Neural crest cell (in vitro differentiated cells): ENCODE data around the gene LPIN2. TPM values are rescaled to one million over a fixed set of nuclear protein-coding genes. Genes with fewer than 3 reads are reported as not detected.
"Not testable (repeated sequence)": the region's sequence is repeated elsewhere in the genome, so short reads cannot be mapped to it uniquely, and the experiment has no call there.

Source experiments
- DNase-seq: peaks from one replicate; pipeline ENCODE4 v3.0.0; 2021; ENCODE audit warnings: low read depth, mixed read lengths, low spot score
- H3K27ac Mint-ChIP-seq: one replicate; pipeline ENCODE4 v1.8.0; 2021; ENCODE audit warnings: mild to moderate bottlenecking, mixed read lengths; ENCODE audit not compliant: unreplicated experiment
- H3K27me3 Mint-ChIP-seq: 2 replicates; pipeline ENCODE4 v1.8.0; 2021; ENCODE audit warnings: low read depth, mild to moderate bottlenecking, mixed read lengths
- H3K36me3 Mint-ChIP-seq: 2 replicates; pipeline ENCODE4 v1.8.0; 2021; ENCODE audit warnings: low read depth, mild to moderate bottlenecking, mixed read lengths
- H3K4me1 Mint-ChIP-seq: 2 replicates; pipeline ENCODE4 v1.8.0; 2021; ENCODE audit warnings: mixed read lengths
- H3K4me3 Mint-ChIP-seq: one replicate; pipeline ENCODE4 v1.8.0; 2021; ENCODE audit warnings: mild to moderate bottlenecking, mixed read lengths
- H3K9me3 Mint-ChIP-seq: 2 replicates; pipeline ENCODE4 v1.8.0; 2021; ENCODE audit warnings: mixed read lengths
- CTCF ChIP-seq: fragments of 200-600 bp; sonication (generic); conservative IDR thresholded peaks from 2 replicates; pipeline ENCODE4 v1.5.0; 2021; ENCODE audit warnings: antibody characterized with exemption, mild to moderate bottlenecking
- total RNA-seq: library from RNA; stranded (reverse); gene quantifications from 2 replicates; pipeline ENCODE4 v1.2.1, GENCODE V29; 2021

LPIN2 gene
- total RNA-seq, 1 donor from 2014 or later: 22.6 TPM

- peaks cover 11% of the 10 kb centered on the region for H3K9me3 Mint-ChIP-seq
- H3K4me1 Mint-ChIP-seq: peaks cover 22% of the 10 kb centered on the region
- TF ChIP-seq CTCF: no peak
- DNase-seq: no peak
- H3K27me3 Mint-ChIP-seq: no peaks in the 10 kb centered on the region
- peaks cover 9% of the 10 kb centered on the region for H3K36me3 Mint-ChIP-seq
- H3K27ac Mint-ChIP-seq: no peak overlapping the region
- no peak overlapping the region for H3K4me3 Mint-ChIP-seq
Observed at GRCh38 chr18:3054780-3055179, 41.8 kb upstream of the LPIN2 start.

- peak overlapping the region; percentile 64 for H3K27ac Mint-ChIP-seq
- H3K4me1 Mint-ChIP-seq: peaks cover 16% of the 10 kb centered on the region
- H3K4me3 Mint-ChIP-seq: no peak overlapping the region
- peaks cover 11% of the 10 kb centered on the region for H3K9me3 Mint-ChIP-seq
- no peak for DNase-seq
- peaks cover 9% of the 10 kb centered on the region for H3K36me3 Mint-ChIP-seq
- no peak for TF ChIP-seq CTCF
- no peaks in the 10 kb centered on the region for H3K27me3 Mint-ChIP-seq
Observed at GRCh38 chr18:3054214-3054613, 41.3 kb upstream of the LPIN2 start.

- Mint-ChIP-seq H3K4me1 (peaks cover 7% of the 10 kb centered on the region), H3K27ac (no peak overlapping the region), H3K4me3 (no peak overlapping the region), H3K9me3 (peaks cover 11% of the 10 kb centered on the region), H3K27me3 (no peaks in the 10 kb centered on the region), H3K36me3 (peaks cover 9% of the 10 kb centered on the region)
- TF ChIP-seq CTCF: no peak
- no peak for DNase-seq
Observed at GRCh38 chr18:3053081-3053480, 40.1 kb upstream of the LPIN2 start.

- Mint-ChIP-seq H3K27ac (no peak overlapping the region), H3K4me1 (peaks cover 10% of the 10 kb centered on the region), H3K36me3 (peaks cover 9% of the 10 kb centered on the region), H3K4me3 (no peak overlapping the region), H3K9me3 (peaks cover 11% of the 10 kb centered on the region), H3K27me3 (no peaks in the 10 kb centered on the region)
- TF ChIP-seq CTCF: no peak
- no peak for DNase-seq
Observed at GRCh38 chr18:3052411-3052758, 39.4 kb upstream of the LPIN2 start.

- peaks cover 10% of the 10 kb centered on the region for H3K4me1 Mint-ChIP-seq
- H3K9me3 Mint-ChIP-seq: peaks cover 11% of the 10 kb centered on the region
- no peak for TF ChIP-seq CTCF
- H3K27me3 Mint-ChIP-seq: no peaks in the 10 kb centered on the region
- peaks cover 9% of the 10 kb centered on the region for H3K36me3 Mint-ChIP-seq
- no peak for DNase-seq
- H3K27ac Mint-ChIP-seq: no peak overlapping the region
- no peak overlapping the region for H3K4me3 Mint-ChIP-seq
Observed at GRCh38 chr18:3051718-3052410, 38.9 kb upstream of the LPIN2 start.

- DNase-seq, H3K36me3 Mint-ChIP-seq, H3K4me3 Mint-ChIP-seq, H3K27me3 Mint-ChIP-seq, H3K27ac Mint-ChIP-seq: not testable (repeated sequence)
- H3K4me1 Mint-ChIP-seq: peaks cover 23% of the 10 kb centered on the region
- H3K9me3 Mint-ChIP-seq: peaks cover 11% of the 10 kb centered on the region
Observed at GRCh38 chr18:3049897-3050454, 37.0 kb upstream of the LPIN2 start.
